ENCODE measurements around the gene IFNLR1.

- TF ChIP-seq CTCF (IDR thresholded peaks at IDR 0.05) (no peak), POLR2A (IDR thresholded peaks at IDR 0.05) (no peak)
These were observed 20.6 kb upstream of the IFNLR1 start for GRCh38 chr1:24207709-24208108.

Measured in Peyer's patch (tissue), 4 donors.